Measurements from ENCODE around the gene CCN5.

CCN5 gene

GRCh38 chr20:44736170-44737021, 21.2 kb downstream of the CCN5 start:
- H3K4me1 ChIP-seq (ENCODE audit: control insufficient read depth, insufficient read depth, low read length, unreplicated experiment): peaks cover 32% of the 10 kb centered on the region
- peak overlapping the region; percentile 17; the same call in 1 of the 2 replicates for H3K4me3 ChIP-seq (ENCODE audit: low read depth, low read length)
- H3K27me3 ChIP-seq (ENCODE audit: insufficient read depth, low read length): no peaks in the 10 kb centered on the region
- H2AFZ ChIP-seq (ENCODE audit: low read length, unreplicated experiment): peak overlapping the region; percentile 17
- no peaks in the 10 kb centered on the region for H3K36me3 ChIP-seq (ENCODE audit: insufficient read depth, low read length)
- peak overlapping the region; percentile 48; the same call in 1 of the 2 replicates for H3K27ac ChIP-seq (ENCODE audit: low read depth, low read length)
- no peaks in the 10 kb centered on the region for H3K79me2 ChIP-seq (ENCODE audit: control insufficient read depth, insufficient read depth, low read length, unreplicated experiment)

- peaks cover 27% of the 10 kb centered on the region for H3K4me1 ChIP-seq (ENCODE audit: control insufficient read depth, insufficient read depth, low read length, unreplicated experiment)
- H3K27ac ChIP-seq (ENCODE audit: low read depth, low read length): no peak overlapping the region
Measured at GRCh38 chr20:44737116-44737515, 21.9 kb downstream of the CCN5 start.

GRCh38 chr20:44738813-44739477, 23.8 kb downstream of the CCN5 start:
- Histone ChIP-seq H3K79me2 (ENCODE audit: control insufficient read depth, insufficient read depth, low read length, unreplicated experiment) (no peaks in the 10 kb centered on the region), H3K4me3 (ENCODE audit: low read depth, low read length) (no peak overlapping the region), H3K4me1 (ENCODE audit: control insufficient read depth, insufficient read depth, low read length, unreplicated experiment) (peaks cover 17% of the 10 kb centered on the region), H2AFZ (ENCODE audit: low read length, unreplicated experiment) (no peak overlapping the region), H3K36me3 (ENCODE audit: insufficient read depth, low read length) (no peaks in the 10 kb centered on the region), H3K27me3 (ENCODE audit: insufficient read depth, low read length) (no peaks in the 10 kb centered on the region), H3K27ac (ENCODE audit: low read depth, low read length) (no peak overlapping the region)

More at GRCh38 chr20:44737116-44737515, 21.9 kb downstream of the CCN5 start:
- no peaks in the 10 kb centered on the region for H3K79me2 ChIP-seq (ENCODE audit: control insufficient read depth, insufficient read depth, low read length, unreplicated experiment)
- no peak overlapping the region for H2AFZ ChIP-seq (ENCODE audit: low read length, unreplicated experiment)
- no peak overlapping the region for H3K4me3 ChIP-seq (ENCODE audit: low read depth, low read length)
- H3K36me3 ChIP-seq (ENCODE audit: insufficient read depth, low read length): no peaks in the 10 kb centered on the region
- H3K27me3 ChIP-seq (ENCODE audit: insufficient read depth, low read length): no peaks in the 10 kb centered on the region

- Histone ChIP-seq H3K27ac (ENCODE audit: low read depth, low read length) (no peak overlapping the region), H3K36me3 (ENCODE audit: insufficient read depth, low read length) (no peaks in the 10 kb centered on the region), H3K27me3 (ENCODE audit: insufficient read depth, low read length) (no peaks in the 10 kb centered on the region)
Measured at GRCh38 chr20:44739942-44740341, 24.8 kb downstream of the CCN5 start.

GRCh38 chr20:44742304-44743079, 27.3 kb downstream of the CCN5 start:
- Histone ChIP-seq H3K27me3 (ENCODE audit: insufficient read depth, low read length) (peaks cover 10% of the 10 kb centered on the region; the same call in 1 of the 2 replicates), H3K4me3 (ENCODE audit: low read depth, low read length) (no peak overlapping the region), H3K4me1 (ENCODE audit: control insufficient read depth, insufficient read depth, low read length, unreplicated experiment) (peaks cover 6% of the 10 kb centered on the region), H2AFZ (ENCODE audit: low read length, unreplicated experiment) (no peak overlapping the region), H3K36me3 (ENCODE audit: insufficient read depth, low read length) (no peaks in the 10 kb centered on the region), H3K79me2 (ENCODE audit: control insufficient read depth, insufficient read depth, low read length, unreplicated experiment) (no peaks in the 10 kb centered on the region), H3K27ac (ENCODE audit: low read depth, low read length) (no peak overlapping the region)

More at GRCh38 chr20:44739942-44740341, 24.8 kb downstream of the CCN5 start:
- H3K4me3 ChIP-seq (ENCODE audit: low read depth, low read length): no peak overlapping the region
- no peaks in the 10 kb centered on the region for H3K79me2 ChIP-seq (ENCODE audit: control insufficient read depth, insufficient read depth, low read length, unreplicated experiment)
- H2AFZ ChIP-seq (ENCODE audit: low read length, unreplicated experiment): no peak overlapping the region
- peaks cover 10% of the 10 kb centered on the region for H3K4me1 ChIP-seq (ENCODE audit: control insufficient read depth, insufficient read depth, low read length, unreplicated experiment)

- H3K27ac ChIP-seq (ENCODE audit: low read depth, low read length): no peak overlapping the region
- no peak overlapping the region for H2AFZ ChIP-seq (ENCODE audit: low read length, unreplicated experiment)
- no peaks in the 10 kb centered on the region for H3K79me2 ChIP-seq (ENCODE audit: control insufficient read depth, insufficient read depth, low read length, unreplicated experiment)
Measured at GRCh38 chr20:44743080-44743701, 28.0 kb downstream of the CCN5 start.

GRCh38 chr20:44743916-44744655, 28.9 kb downstream of the CCN5 start:
- Histone ChIP-seq H3K27me3 (ENCODE audit: insufficient read depth, low read length) (peaks cover 10% of the 10 kb centered on the region; the same call in 1 of the 2 replicates), H3K27ac (ENCODE audit: low read depth, low read length) (no peak overlapping the region), H3K4me1 (ENCODE audit: control insufficient read depth, insufficient read depth, low read length, unreplicated experiment) (peaks cover 6% of the 10 kb centered on the region), H3K36me3 (ENCODE audit: insufficient read depth, low read length) (no peaks in the 10 kb centered on the region), H3K79me2 (ENCODE audit: control insufficient read depth, insufficient read depth, low read length, unreplicated experiment) (no peaks in the 10 kb centered on the region), H2AFZ (ENCODE audit: low read length, unreplicated experiment) (no peak overlapping the region), H3K4me3 (ENCODE audit: low read depth, low read length) (no peak overlapping the region)

More at GRCh38 chr20:44743080-44743701, 28.0 kb downstream of the CCN5 start:
- Histone ChIP-seq H3K4me3 (ENCODE audit: low read depth, low read length) (no peak overlapping the region), H3K36me3 (ENCODE audit: insufficient read depth, low read length) (no peaks in the 10 kb centered on the region), H3K4me1 (ENCODE audit: control insufficient read depth, insufficient read depth, low read length, unreplicated experiment) (peaks cover 6% of the 10 kb centered on the region), H3K27me3 (ENCODE audit: insufficient read depth, low read length) (peaks cover 10% of the 10 kb centered on the region; the same call in 1 of the 2 replicates)

- Histone ChIP-seq H3K4me1 (ENCODE audit: control insufficient read depth, insufficient read depth, low read length, unreplicated experiment) (peaks cover 6% of the 10 kb centered on the region), H3K27me3 (ENCODE audit: insufficient read depth, low read length) (peaks cover 10% of the 10 kb centered on the region; the same call in 1 of the 2 replicates), H3K4me3 (ENCODE audit: low read depth, low read length) (peak overlapping the region; percentile 79; the same call in 1 of the 2 replicates), H3K27ac (ENCODE audit: low read depth, low read length) (no peak overlapping the region), H3K79me2 (ENCODE audit: control insufficient read depth, insufficient read depth, low read length, unreplicated experiment) (no peaks in the 10 kb centered on the region), H3K36me3 (ENCODE audit: insufficient read depth, low read length) (no peaks in the 10 kb centered on the region), H2AFZ (ENCODE audit: low read length, unreplicated experiment) (no peak overlapping the region)
Measured at GRCh38 chr20:44745122-44745597, 30.0 kb downstream of the CCN5 start.

- Histone ChIP-seq H2AFZ (ENCODE audit: low read length, unreplicated experiment) (peak within 1 kb of the TSS; percentile 61), H3K36me3 (ENCODE audit: insufficient read depth, low read length) (no peaks in the 10 kb centered on the region), H3K27ac (ENCODE audit: low read depth, low read length) (no peak within 1 kb of the TSS), H3K4me3 (ENCODE audit: low read depth, low read length) (peak within 1 kb of the TSS; percentile 79), H3K27me3 (ENCODE audit: insufficient read depth, low read length) (peaks cover 10% of the 10 kb centered on the region; the same call in 1 of the 2 replicates), H3K4me1 (ENCODE audit: control insufficient read depth, insufficient read depth, low read length, unreplicated experiment) (peaks cover 6% of the 10 kb centered on the region), H3K79me2 (ENCODE audit: control insufficient read depth, insufficient read depth, low read length, unreplicated experiment) (no peaks in the 10 kb centered on the region)
Measured at GRCh38 chr20:44745598-44746366, 30.6 kb downstream of the CCN5 start, which contains the start of gene KCNK15. KCNK15 (plus strand) TSS chr20:44745865; CDS start chr20:44745911, 46 bp downstream.
